ENCODE results near the gene GJB4. TPM values are rescaled to one million over a fixed set of nuclear protein-coding genes. Genes with fewer than 3 reads are reported as not detected.
"Not testable (repeated sequence)": the region's sequence is repeated elsewhere in the genome, so short reads cannot be mapped to it uniquely, and the experiment has no call there.

The GJB4 gene
- polyA plus RNA-seq, 2 of the 4 experiments (the other 2 are of a cell fraction), result not detected

- TF ChIP-seq USF2 (IDR thresholded peaks at IDR 0.05) (no peak), CHD4 (IDR thresholded peaks at IDR 0.05; ENCODE audit: borderline replicate concordance) (no peak)
Observed at GRCh38 chr1:34721646-34722355, 37.7 kb upstream of the GJB4 start (continued).

- Histone ChIP-seq H3K27ac (no peak overlapping the region), H3K4me3 (no peak overlapping the region), H3K4me2 (no peak overlapping the region), H3K9me3 (no peaks in the 10 kb centered on the region), H3K4me1 (no peaks in the 10 kb centered on the region)
- ChIA-PET CTCF (interaction anchor here (1.7 to 1.8 kb wide), 2 partner anchors 8 to 16 kb away, joined by 4 to 7 read pairs; no protein-coding TSS in a partner anchor), POLR2A (no interaction called here)
- no peak for DNase-seq (ENCODE audit: low read depth in 1 of 2, low spot score in 1 of 2)
- no peak for FAIRE-seq
- TF ChIP-seq NPAS2 (CRISPR knock-in tag; IDR thresholded peaks at IDR 0.05; ENCODE audit: borderline replicate concordance), result no peak
- TF ChIP-seq BHLHE40 (IDR thresholded peaks at IDR 0.05; ENCODE audit: low read depth, low read length), result no peak
- WGBS (ENCODE audit: missing lambda C conversion rate), result 8% methylated on average over 4 of the region's 6 CpGs
- no peak for ATAC-seq
Observed at GRCh38 chr1:34726861-34727260, 32.7 kb upstream of the GJB4 start.

GRCh38 chr1:34730485-34730884 lies 29.1 kb upstream of the GJB4 start:
- ChIA-PET CTCF (interaction anchor here (3.4 kb wide), 1 partner anchor 12 kb away, joined by 17 read pairs; no protein-coding TSS in a partner anchor), POLR2A (no interaction called here)
- ATAC-seq, result no peak
- Histone ChIP-seq H3K9me3 (no peaks in the 10 kb centered on the region), H3K4me3 (no peak overlapping the region), H3K4me1 (no peaks in the 10 kb centered on the region), H3K27ac (no peak overlapping the region), H3K4me2 (no peak overlapping the region)
- 26% methylated on average over 5 of the region's 5 CpGs for whole genome bisulfite sequencing (ENCODE audit: missing lambda C conversion rate)
- DNase-seq (ENCODE audit: low read depth in 1 of 2, low spot score in 1 of 2), result no peak
- no peak for FAIRE-seq
- TF ChIP-seq HOXB13 (CRISPR knock-in tag; IDR thresholded peaks at IDR 0.05; ENCODE audit: low read depth), result no peak
- TF ChIP-seq CBX2 (IDR thresholded peaks at IDR 0.05; ENCODE audit: borderline replicate concordance, low read depth), result no peak
- TF ChIP-seq NFE2L2 (conservative IDR thresholded peaks at IDR 0.05; ENCODE audit: low read length), result no peak
- TF ChIP-seq NPAS2 (CRISPR knock-in tag; IDR thresholded peaks at IDR 0.05; ENCODE audit: borderline replicate concordance), result no peak
- no peak for TF ChIP-seq PBX3 (IDR thresholded peaks at IDR 0.05)
- no peak for TF ChIP-seq CEBPB (IDR thresholded peaks at IDR 0.05)
- no peak for TF ChIP-seq CHD4 (IDR thresholded peaks at IDR 0.05; ENCODE audit: borderline replicate concordance)
- TF ChIP-seq CBX8 (IDR thresholded peaks at IDR 0.05), result no peak
- no peak for TF ChIP-seq BCL3 (IDR thresholded peaks at IDR 0.05)
- no peak for TF ChIP-seq JUNB (IDR thresholded peaks at IDR 0.05)
- no peak for TF ChIP-seq ZFP36 (IDR thresholded peaks at IDR 0.05; ENCODE audit: borderline replicate concordance, partially characterized antibody)
- no peak for TF ChIP-seq EP300 (IDR thresholded peaks at IDR 0.05)
- TF ChIP-seq EHMT2 (IDR thresholded peaks at IDR 0.05; ENCODE audit: low read depth), result no peak
- TF ChIP-seq JUN (IDR thresholded peaks at IDR 0.05), result no peak
- TF ChIP-seq RNF2 (IDR thresholded peaks at IDR 0.05; ENCODE audit: borderline replicate concordance, low read depth), result no peak
- no peak for TF ChIP-seq HDAC2 (IDR thresholded peaks at IDR 0.05)
- no peak for TF ChIP-seq HMGXB4 (CRISPR knock-in tag; IDR thresholded peaks at IDR 0.05; ENCODE audit: borderline replicate concordance)

- 24% methylated on average over 7 of the region's 7 CpGs for WGBS (ENCODE audit: missing lambda C conversion rate)
- ATAC-seq; H3K4me3 ChIP-seq; H3K4me2 ChIP-seq; POLR2A ChIA-PET; DNase-seq (ENCODE audit: low read depth in 1 of 2, low spot score in 1 of 2); FAIRE-seq; H3K4me1 ChIP-seq; H3K27ac ChIP-seq; H3K9me3 ChIP-seq: not testable (repeated sequence)
- CTCF ChIA-PET, result interaction anchor here (3.7 kb wide), 1 partner anchor 11 kb away, joined by 22 read pairs; no protein-coding TSS in a partner anchor
Observed at GRCh38 chr1:34732831-34733230, 26.7 kb upstream of the GJB4 start.

Measured in A549 (cell line).